Uterus (tissue), 4 donors: ENCODE measurements around the gene YPEL3. TPM values are rescaled to one million over a fixed set of nuclear protein-coding genes. Genes with fewer than 3 reads are reported as not detected.
A peak's percentile ranks its signal among the peaks of the same experiment; 100 is the strongest.

Experiments used
- DNase-seq, 2 donors: peaks; one replicate each; pipeline ENCODE4 v3.0.0-alpha.2; 2019 to 2020
- H3K27ac ChIP-seq, 2 donors: fragments of 200-600 bp; sonication (generic); 1 replicate in 1 of 2; 2 replicates in 1 of 2; pipeline ENCODE4 v1.5.1; 2016 to 2018
- H3K27me3 ChIP-seq, 2 donors: fragments of 200-600 bp; sonication (generic); one replicate each; pipeline ENCODE4 v1.5.1; 2018 to 2019; ENCODE audit warnings: control low read depth in 1 of 2
- H3K36me3 ChIP-seq, 2 donors: fragments of 200-600 bp; sonication (generic); one replicate each; pipeline ENCODE4 v1.5.1; 2019; ENCODE audit warnings: control low read depth in 1 of 2
- H3K4me1 ChIP-seq, 2 donors: fragments of 200-600 bp; sonication (generic); one replicate each; pipeline ENCODE4 v1.5.1; 2018 to 2019; ENCODE audit warnings: control low read depth in 1 of 2
- H3K4me3 ChIP-seq, 2 donors: fragments of 200-600 bp; sonication (generic); 1 replicate in 1 of 2; 2 replicates in 1 of 2; pipeline ENCODE4 v1.5.1; 2018 to 2019; ENCODE audit warnings: mild to moderate bottlenecking in 1 of 2
- H3K9me3 ChIP-seq, 2 donors: fragments of 200-600 bp; sonication (generic); one replicate each; pipeline ENCODE4 v1.5.1; 2019; ENCODE audit warnings: control low read depth in 1 of 2
- POLR2A ChIP-seq, 2 donors: fragments of 450-650 bp; IDR thresholded peaks; one replicate each; pipeline ENCODE4 v1.6.1; 2016; ENCODE audit warnings: antibody characterized with exemption in 2 of 2, mild to moderate bottlenecking in 1 of 2, moderate library complexity in 1 of 2
- intact Hi-C: fragments of 100-400 bp; cut with DNase I; formaldehyde crosslinking; loops from one replicate; pipeline ENCODE4 v1.15.1; 2023; ENCODE audit warnings: low total_unique reads
- total RNA-seq, 4 donors: library from RNA; depleted of rRNA in 3 of 4; stranded (reverse); fragments of >200 nt in 3 of 4; gene quantifications; one replicate each; pipeline versions ENCODE4 v1.1.0 to v1.2.4, GENCODE V29; 2014 to 2023
- TF ChIP-seq, protein P1 (sequence below), 4 experiments: fragments of 200-600 bp in 2 of 4; fragments of 450-650 bp in 2 of 4; sonication (generic) in 2 of 4; IDR thresholded peaks; one replicate each; pipeline ENCODE4 v1.5.1; 2016 to 2019; ENCODE audit warnings: antibody characterized with exemption in 4 of 4, mild to moderate bottlenecking in 2 of 4, moderate library complexity in 1 of 4
- donor health status: DM: yes; HTN: yes; CAD: no.

YPEL3 gene
- total RNA-seq, 4 donors from 2014 or later = 9.2 to 158 (median 36.4) TPM

DNA sequence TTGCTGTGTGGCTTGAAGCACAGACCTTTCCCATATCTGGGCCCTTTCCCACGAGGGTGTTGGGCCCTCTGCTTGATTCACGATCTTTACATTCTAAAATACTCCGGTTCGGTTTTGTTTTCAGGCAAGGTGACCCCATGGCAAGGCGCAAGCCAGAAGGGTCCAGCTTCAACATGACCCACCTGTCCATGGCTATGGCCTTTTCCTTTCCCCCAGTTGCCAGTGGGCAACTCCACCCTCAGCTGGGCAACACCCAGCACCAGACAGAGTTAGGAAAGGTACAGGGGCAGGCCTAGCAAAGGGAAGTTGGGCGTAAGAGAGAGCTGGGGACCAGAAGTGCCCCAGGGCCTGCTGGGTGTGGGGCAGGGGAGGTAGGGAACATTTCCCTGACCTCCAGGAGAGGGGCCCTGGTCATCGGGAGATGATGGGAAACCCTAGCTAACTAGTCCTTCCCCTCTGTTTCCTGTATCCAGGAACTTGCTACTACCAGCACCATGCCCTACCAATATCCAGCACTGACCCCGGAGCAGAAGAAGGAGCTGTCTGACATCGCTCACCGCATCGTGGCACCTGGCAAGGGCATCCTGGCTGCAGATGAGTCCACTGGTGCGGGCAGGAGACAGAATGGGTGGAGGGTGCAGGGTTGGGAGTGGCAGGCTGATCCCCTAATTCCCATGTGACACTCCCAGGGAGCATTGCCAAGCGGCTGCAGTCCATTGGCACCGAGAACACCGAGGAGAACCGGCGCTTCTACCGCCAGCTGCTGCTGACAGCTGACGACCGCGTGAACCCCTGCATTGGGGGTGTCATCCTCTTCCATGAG, 29.0 kb downstream of the YPEL3 start:
- Histone ChIP-seq H3K9me3 (no peaks in the 10 kb centered on the region), H3K27me3 (no peaks in the 10 kb centered on the region), H3K4me1 (peaks cover 15 to 42% of the 10 kb centered on the region in 2 donors), H3K27ac (peak overlapping the region; percentile 97 to 99), H3K36me3 (no peaks in the 10 kb centered on the region), H3K4me3 (peak overlapping the region; percentile 81 to 100)
- intact Hi-C loops = no loop called here
- TF ChIP-seq, protein P1, sequence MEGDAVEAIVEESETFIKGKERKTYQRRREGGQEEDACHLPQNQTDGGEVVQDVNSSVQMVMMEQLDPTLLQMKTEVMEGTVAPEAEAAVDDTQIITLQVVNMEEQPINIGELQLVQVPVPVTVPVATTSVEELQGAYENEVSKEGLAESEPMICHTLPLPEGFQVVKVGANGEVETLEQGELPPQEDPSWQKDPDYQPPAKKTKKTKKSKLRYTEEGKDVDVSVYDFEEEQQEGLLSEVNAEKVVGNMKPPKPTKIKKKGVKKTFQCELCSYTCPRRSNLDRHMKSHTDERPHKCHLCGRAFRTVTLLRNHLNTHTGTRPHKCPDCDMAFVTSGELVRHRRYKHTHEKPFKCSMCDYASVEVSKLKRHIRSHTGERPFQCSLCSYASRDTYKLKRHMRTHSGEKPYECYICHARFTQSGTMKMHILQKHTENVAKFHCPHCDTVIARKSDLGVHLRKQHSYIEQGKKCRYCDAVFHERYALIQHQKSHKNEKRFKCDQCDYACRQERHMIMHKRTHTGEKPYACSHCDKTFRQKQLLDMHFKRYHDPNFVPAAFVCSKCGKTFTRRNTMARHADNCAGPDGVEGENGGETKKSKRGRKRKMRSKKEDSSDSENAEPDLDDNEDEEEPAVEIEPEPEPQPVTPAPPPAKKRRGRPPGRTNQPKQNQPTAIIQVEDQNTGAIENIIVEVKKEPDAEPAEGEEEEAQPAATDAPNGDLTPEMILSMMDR (IDR thresholded peaks at IDR 0.05) = no peak
- no peak for TF ChIP-seq POLR2A (IDR thresholded peaks at IDR 0.05)
- DNase-seq = peak in 1 of 2 donors; percentile 35

DNA sequence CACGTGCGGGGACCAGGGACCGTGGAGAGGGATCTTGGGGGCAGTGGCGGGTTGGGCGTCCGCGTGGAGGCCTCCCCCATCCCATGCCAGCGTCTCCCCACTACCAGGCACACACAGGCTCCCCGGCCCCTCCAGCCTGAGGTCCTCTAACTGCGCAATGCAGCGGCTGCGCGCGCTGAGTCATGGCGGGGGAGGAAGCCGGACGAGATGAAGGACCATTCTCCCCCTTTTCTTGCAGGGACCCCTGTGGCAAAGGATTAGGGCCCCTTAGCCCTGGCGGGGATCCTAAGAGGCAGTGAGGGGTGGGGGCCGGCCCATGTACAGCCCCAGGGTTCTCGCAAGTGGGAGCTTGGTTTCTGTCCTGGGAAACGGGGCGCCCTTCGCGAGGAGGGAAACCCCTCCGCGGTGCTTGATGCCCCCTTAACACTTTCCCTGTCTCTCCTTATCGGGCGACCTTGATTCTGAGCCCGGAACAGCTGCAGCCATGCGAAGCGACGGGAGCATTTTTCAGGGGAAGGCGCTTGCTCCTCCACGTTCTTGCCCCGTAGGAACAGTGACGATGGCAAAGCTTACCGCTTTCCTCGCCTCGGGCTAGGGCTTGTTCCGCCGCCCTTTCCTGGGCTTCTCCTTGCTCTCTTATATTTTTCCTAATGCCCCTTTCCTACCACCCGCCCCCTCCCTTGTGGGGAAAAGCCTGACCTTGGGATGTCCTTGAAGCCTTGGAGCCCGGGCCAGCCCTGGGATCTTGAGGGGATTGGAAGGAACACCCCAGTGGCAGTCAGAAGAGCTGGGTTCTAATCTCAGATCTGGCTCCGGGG, 29.9 kb downstream of the YPEL3 start:
- intact Hi-C loops = no loop called here
- H3K4me1 ChIP-seq = peaks cover 15 to 42% of the 10 kb centered on the region in 2 donors
- peak in 1 of 2 donors; percentile 73 for DNase-seq

DNA sequence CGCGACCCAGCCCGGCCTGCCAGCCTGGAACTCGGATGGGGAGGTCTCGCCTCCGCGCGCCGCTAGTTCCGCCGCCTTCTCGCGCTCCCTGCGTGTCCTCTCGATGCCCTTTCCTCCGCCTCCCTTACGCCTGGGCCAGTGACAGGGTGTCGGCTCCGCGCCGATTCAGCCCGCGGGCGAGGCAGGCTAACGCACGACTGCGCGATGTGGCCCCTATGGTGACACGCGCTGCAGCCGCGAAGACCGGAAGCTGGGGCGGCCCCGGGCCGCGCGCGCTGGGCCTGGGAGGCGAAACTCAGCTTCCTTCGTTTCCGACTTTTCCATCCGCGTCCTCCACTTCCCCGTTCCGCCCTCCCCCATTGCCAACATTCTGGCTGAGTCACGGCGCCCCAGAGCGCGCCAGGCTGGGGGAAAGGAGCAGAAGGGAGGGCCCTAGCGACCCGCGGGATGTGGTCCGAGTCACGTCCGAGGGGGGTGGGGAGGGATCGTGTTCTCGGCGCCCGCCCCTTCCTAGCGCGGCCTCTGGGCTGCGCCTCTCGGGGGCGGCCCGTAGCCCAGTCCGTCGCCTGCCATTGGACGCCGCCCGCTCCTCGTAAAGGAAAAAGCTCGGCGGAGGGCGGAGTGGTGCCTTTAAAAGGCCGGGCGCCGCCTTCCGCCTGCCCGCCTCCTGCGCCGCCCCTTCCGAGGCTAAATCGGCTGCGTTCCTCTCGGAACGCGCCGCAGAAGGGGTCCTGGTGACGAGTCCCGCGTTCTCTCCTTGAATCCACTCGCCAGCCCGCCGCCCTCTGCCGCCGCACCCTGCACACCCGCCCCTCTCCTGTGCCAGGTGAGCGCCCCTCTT, 30.7 kb downstream of the YPEL3 start, which contains the start of gene ALDOA:
TSS of gene ALDOA (plus strand) at position 659 of the 841 bp plus-strand sequence. CDS start 1,138 bp downstream, outside the sequence.
- Histone ChIP-seq H3K36me3 (no peaks in the 10 kb centered on the region), H3K27me3 (no peaks in the 10 kb centered on the region), H3K4me1 (peaks cover 15 to 42% of the 10 kb centered on the region in 2 donors), H3K9me3 (no peaks in the 10 kb centered on the region), H3K4me3 (peak within 1 kb of the TSS; percentile 81 to 100), H3K27ac (peak within 1 kb of the TSS; percentile 97 to 99)
- TF ChIP-seq POLR2A (IDR thresholded peaks at IDR 0.05) = peak; percentile 97
- TF ChIP-seq, protein P1 (IDR thresholded peaks at IDR 0.05) = peak in 1 of 4 experiments; percentile 20
- intact Hi-C loops = no loop called here
- DNase-seq = peak; percentile 99

More for the DNA sequence above, 29.9 kb downstream of the YPEL3 start:
- Histone ChIP-seq H3K36me3 (no peaks in the 10 kb centered on the region), H3K9me3 (no peaks in the 10 kb centered on the region), H3K4me3 (peak overlapping the region; percentile 81 to 100), H3K27ac (peak overlapping the region; percentile 97 to 99), H3K27me3 (no peaks in the 10 kb centered on the region)
- no peak for TF ChIP-seq POLR2A (IDR thresholded peaks at IDR 0.05)
- TF ChIP-seq, protein P1 (IDR thresholded peaks at IDR 0.05) = peak in 1 of 4 experiments; percentile 0

DNA sequence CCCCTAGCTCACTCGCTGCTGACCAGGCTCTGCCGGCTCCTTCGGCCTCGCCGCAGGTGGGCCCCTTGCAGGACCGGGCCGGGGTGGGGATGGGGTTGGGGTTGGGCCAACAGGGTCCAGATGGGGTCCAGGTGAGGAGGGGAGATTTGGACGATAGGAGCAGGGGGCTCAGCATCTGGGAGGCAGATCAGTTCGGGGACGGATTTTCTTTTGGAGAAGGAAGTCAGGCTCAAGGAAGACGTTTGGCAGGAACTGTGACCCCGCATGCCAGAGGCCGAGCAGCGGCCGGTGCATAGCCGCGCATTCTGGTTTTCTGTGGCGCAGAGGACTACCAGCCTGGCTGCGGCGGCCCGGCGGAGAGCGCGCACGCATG, 31.3 kb downstream of the YPEL3 start:
- Histone ChIP-seq H3K4me3 (peak overlapping the region; percentile 81 to 100), H3K9me3 (no peaks in the 10 kb centered on the region), H3K27me3 (no peaks in the 10 kb centered on the region), H3K4me1 (peaks cover 14 to 39% of the 10 kb centered on the region in 2 donors), H3K36me3 (no peaks in the 10 kb centered on the region), H3K27ac (peak overlapping the region; percentile 97 to 99)
- intact Hi-C loops = no loop called here
- TF ChIP-seq POLR2A (IDR thresholded peaks at IDR 0.05) = no peak
- TF ChIP-seq, protein P1 (IDR thresholded peaks at IDR 0.05) = no peak
- DNase-seq = peak in 1 of 2 donors; percentile 42
